Measurements from ENCODE around the gene CCDC24. TPM values are rescaled to one million over a fixed set of nuclear protein-coding genes. Genes with fewer than 3 reads are reported as not detected.

CCDC24 gene
- total RNA-seq (2022; extraction: Qiagen RNA extraction): 5.8 to 9.1 TPM (median 7.8 TPM) in 5 replicates

DNA sequence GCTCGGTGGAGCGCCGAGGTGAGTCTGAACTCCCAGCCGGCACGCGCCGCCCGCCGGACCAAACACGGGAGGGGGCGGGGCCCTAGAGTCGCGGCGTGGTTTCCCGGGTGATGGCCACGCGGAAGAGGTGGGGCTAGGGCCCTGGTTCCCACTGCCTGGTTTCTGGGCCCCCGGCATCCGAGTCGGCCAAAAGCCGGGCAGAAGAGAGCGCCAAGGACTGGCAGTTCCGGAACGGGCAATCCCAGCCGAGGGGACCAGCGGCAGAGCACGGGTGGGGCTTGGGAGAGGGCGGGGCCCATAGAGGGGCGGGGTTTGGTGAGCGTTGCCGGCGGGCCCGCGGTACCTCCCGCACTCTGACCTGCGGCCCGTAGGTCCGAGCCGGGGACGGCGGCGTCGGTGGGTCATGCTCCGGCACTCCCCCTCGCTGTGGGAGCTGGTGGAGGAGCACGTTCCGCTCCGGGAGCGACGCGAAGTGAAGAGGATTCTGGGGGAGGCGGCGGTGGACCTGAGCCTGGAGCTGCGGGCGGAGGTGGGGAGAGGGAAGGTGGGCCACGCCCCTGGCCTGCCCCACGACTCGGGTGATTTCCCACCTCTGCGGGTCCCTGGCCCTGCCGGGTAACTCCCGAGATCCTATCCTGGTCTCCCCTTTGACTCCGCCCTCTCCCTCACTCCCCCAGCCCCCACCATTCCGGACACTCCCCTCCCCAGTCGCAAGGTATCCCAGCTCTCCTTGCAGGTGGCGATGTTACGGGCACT is at the start of gene CCDC24:
CCDC24 (plus strand) TSS at position 124 of the 756 bp plus-strand sequence; CDS start at position 404, 280 bp downstream.

DNA sequence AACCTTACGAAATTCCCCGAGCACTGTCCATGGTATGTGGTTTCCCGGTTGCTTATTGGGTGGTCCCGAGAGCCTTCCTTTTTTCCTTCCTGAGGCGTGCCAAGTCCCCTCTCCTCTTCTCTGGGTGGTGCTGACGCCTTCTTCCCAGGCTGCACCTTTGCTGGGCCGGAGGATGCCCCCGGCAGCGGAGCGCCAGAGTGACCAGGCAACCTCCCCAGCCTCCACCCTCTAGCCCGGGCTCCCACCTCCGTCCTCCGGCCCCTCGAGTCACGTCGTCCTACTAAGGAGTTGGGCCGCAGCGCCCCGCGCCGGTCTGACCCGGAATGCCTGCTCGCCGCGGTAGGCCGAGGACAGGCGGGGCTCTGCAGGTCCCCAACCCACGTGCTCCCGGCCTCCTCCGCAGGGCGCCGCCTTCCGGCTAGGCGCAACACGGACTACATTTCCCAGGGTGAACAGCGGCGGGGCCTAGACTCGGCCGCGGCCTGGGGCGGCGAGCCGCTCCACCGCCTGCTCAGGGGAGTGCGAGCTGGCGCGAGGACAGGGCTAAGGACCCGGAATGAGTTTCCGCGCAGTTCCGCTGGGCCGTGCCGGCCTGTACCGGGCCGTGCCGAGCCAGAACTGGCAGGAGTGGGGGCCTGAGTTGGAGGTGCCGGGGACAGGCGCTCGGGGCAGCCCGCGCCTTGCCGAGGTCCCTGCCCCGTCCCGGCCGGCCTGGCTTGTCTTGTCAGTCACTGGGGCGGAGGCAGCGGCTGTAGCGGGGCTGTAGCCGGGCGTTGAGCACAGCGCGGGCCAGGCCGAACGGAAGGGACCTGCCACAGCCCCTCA is 45.0 kb upstream of the CCDC24 start, which contains the start of gene IPO13:
IPO13 (plus strand) TSS at position 715 of the 825 bp plus-strand sequence. CDS start 651 bp downstream, outside the sequence.

DNA sequence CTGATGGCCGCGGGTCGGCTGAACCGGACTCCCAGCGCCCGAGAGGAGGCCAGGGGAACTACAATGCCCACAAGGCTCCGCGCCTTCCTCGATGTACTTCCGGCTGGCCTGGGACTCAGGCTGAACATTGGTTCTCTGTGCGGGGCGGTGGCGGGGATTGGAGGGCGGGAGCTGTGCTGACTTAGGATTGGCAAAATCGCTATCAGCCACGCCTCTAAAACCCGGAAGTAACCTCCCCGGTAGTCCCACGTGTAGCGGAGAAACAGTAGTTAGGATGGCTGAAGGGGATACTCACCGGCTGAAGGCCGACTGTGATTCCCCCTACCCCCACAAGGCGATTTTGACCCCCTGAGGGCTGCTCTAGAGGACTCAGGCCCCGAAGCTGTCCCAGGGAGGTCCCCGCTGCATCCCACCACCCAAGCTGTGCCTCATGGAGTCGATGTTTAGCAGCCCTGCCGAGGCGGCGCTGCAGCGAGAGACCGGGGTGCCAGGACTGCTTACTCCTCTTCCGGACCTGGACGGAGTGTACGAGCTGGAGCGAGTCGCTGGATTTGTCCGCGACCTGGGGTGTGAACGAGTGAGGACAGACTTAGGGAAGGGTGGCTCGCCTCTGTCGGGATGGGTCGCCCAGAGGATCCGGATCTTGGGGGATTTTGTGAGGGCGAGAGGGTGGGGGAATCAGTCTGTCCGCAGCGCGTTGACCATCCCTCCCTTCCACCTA is 21.5 kb upstream of the CCDC24 start, which contains the start of gene DPH2:
DPH2 (plus strand) TSS at position 265 of the 721 bp plus-strand sequence; CDS start at position 431, 166 bp downstream.

DNA sequence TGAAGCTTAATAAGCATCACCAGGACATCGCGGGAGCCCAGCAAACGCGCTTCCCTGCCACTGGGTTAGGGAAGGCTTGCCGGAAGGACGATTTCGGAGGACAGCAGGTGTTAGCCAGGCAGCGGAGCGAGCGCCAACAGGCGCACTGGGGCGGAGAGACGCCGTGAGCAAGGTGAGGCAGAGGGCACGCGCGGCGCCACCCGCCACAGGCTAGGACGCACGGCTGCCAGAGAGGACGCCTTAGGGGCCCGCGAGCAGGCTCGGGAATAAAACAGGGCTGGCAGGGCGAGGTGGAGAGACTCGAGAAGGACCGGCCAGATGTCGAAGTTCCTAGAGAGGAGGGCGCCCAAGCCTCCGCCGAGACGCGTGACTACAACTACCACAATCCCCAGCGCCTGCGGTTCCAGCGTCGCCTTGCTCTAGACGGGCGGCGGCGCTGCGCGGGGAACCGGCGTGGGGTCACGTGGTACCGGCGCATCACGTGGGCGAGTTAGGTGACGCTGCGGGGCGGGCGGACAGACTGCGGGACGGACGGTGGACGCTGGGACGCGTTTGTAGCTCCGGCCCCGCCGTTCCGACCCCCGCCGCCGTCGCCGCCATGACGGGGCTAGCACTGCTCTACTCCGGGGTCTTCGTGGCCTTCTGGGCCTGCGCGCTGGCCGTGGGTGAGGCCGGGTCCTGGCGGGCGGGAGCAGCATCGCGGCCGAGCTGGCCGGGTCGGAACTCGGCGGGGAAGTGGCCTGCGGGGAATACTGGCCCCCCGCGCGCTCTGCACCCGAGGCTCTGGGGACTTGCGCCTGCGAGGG is 16.8 kb upstream of the CCDC24 start, which contains the start of gene ATP6V0B:
ATP6V0B (plus strand) TSS at position 518 of the 806 bp plus-strand sequence; CDS start at position 599, 81 bp downstream.

DNA sequence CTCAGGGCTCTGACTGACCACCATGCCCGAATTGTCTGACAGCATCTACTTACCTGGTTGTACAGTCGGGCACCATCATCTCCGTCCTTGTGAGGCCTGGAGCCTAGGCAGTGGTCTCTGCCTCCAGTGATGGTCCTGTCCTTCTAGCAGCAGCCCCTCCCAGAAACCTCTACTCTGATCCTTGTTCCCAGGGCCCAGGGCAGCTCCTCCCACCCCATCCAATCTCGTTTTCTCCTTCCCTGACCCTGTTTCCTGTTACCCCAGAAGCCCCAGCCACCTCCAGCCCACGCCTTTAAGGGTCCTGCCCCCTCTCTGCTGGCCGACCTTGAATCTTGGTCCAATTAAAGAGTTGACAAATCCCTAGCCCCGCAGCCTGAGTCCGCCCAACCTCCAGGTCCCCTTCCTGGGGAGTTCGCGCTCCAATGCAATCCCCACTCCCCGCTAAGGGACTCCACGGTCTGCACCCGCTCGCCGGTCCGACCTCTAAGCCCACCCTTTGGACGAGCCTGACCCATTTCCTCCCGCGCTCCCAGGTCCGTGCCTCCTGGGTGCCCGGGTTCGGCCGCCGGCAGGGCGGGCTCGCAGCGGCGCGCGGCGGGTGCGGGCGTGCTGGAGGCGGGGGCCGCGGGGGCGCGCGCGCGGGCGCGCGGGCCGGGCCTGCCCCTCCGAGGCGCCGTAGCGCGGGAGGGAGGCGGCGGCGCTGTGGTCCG is 12.7 kb upstream of the CCDC24 start, which contains the start of gene B4GALT2:
B4GALT2 (plus strand) TSS at position 660 of the 710 bp plus-strand sequence. CDS start 1,951 bp downstream, outside the sequence.

DNA sequence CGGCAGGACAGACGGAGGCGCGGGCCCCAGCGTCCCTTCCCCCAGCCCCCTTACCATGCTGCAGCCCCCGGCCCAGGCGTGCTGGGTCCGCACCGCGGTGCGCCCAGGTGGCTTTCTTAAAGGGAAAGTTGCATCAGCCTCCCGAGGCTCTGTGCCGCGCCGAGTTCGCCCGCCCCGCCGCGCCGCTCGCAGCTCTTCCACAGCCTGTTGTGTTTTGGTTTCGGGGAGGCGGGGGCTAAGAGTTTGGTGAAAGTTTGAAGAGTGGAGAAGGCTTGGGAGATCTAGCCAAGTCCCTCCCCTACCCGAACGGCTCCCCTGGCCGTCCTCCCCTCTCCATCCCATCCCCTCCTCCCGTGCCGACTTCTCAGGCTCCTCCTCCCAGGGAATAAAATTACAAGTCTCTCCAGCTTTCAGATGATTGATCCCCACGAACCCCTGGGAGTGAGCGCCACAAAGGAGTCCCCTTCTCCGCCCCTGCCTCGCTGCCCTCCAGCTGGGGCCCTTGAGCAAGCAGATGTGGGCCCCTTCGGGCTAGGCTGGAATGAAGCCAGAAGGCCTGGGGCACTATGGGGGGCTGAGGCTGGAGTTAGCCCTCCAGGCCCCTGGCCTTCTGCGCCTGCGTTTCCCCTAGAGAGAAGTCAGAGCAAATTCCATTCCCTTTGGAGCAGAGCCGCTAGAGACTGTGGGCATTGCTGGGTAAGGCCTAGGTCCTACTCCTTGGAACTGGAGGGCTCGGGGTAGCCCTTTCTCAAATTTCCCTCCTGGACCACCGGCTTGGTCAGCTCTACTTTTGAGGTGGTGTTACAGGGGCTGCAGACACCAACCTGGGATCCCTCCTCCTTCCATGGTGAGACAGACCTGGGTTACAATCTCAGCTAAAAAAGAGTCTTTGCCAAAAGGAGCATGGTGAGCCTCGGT is 40.1 kb downstream of the CCDC24 start, which contains the start of gene SLC6A9:
SLC6A9 (minus strand) TSS at position 211 of the 918 bp plus-strand sequence. CDS start 7,185 bp downstream, outside the sequence.

Other genes starting within 250 kb of the CCDC24 start
- 0.14 to 0.61 TPM (median 0.35 TPM) in 5 replicates for gene ARTN, start 57.8 kb upstream of the CCDC24 start, total RNA-seq (2022; extraction: Qiagen RNA extraction)
- 10.7 to 18.0 TPM (median 15.0 TPM) in 5 replicates for gene IPO13, start 44.6 kb upstream of the CCDC24 start, total RNA-seq (2022; extraction: Qiagen RNA extraction)
- 35.5 to 40.8 TPM (median 36.0 TPM) in 5 replicates for gene DPH2, start 21.6 kb upstream of the CCDC24 start, total RNA-seq (2022; extraction: Qiagen RNA extraction)
- 93.3 to 160 TPM (median 139 TPM) in 5 replicates for gene ATP6V0B, start 16.6 kb upstream of the CCDC24 start, total RNA-seq (2022; extraction: Qiagen RNA extraction)
- gene B4GALT2, start 12.4 kb upstream of the CCDC24 start, total RNA-seq (2022; extraction: Qiagen RNA extraction): 49.9 to 72.4 TPM (median 69.2 TPM) in 5 replicates
- 11.5 to 16.0 TPM (median 13.8 TPM) in 5 replicates for gene SLC6A9, start 39.9 kb downstream of the CCDC24 start, total RNA-seq (2022; extraction: Qiagen RNA extraction)
- gene KLF17, start 127.2 kb downstream of the CCDC24 start, total RNA-seq (2022; extraction: Qiagen RNA extraction): 0.41 to 0.61 TPM (median 0.48 TPM) in 5 replicates
- gene KLF18, start 150.0 kb downstream of the CCDC24 start, total RNA-seq (2022; extraction: Qiagen RNA extraction): 0.08 TPM in 1 of 5 replicates, not detected in the others
- gene DMAP1, start 221.9 kb downstream of the CCDC24 start, total RNA-seq (2022; extraction: Qiagen RNA extraction): 19.6 to 23.0 TPM (median 21.1 TPM) in 5 replicates